ENCODE data around the gene HNRNPUL1. TPM values are rescaled to one million over a fixed set of nuclear protein-coding genes. Genes with fewer than 3 reads are reported as not detected.

The HNRNPUL1 gene
- total and polyA plus RNA-seq, 3 experiments from 2014 or later = 100 to 279 (median 270) TPM

DNA sequence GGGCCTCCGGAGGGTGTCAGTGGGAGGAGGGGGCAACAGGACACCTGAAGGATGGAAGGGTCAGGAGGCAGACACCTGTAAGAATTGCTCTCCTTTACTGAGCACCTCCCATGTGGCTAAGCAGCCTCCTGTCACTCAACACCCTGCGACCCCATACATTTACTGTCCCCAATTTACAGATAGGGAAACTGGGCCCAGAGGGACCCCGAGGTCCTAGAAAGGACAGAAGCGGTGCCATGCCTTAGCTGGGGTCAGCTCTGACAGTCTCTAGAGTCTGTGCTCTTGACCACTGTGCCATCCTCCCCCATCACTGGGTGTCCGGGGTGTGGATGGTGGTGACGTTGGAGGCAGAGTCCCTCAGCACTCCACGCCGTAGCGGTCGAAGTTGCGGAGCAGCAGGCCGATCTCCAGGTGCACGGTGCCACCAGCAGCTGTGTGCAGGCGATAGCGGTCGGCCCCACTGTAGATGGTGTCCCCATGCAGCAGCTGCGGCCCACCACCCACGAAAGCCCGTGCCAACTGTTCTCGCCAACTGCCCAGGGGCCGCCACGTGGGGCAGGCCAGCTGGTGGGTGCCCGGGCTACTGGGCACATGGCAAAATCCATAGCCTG is 90.3 kb downstream of the HNRNPUL1 start:
- peaks cover 47 to 60% (median 58%) of the 10 kb centered on the region in 3 donors for H3K4me1 Mint-ChIP-seq
- H3K4me1 ChIP-seq (ENCODE audit: insufficient read depth, low read length) = peaks cover 65% of the 10 kb centered on the region
- CTCF ChIA-PET = interaction anchor here (1.0 to 5.6 kb wide), 7 partner anchors 10 to 150 kb away, joined by 3 to 63 read pairs (median 4); partner anchors contain the start of genes B9D2 and HNRNPUL1

DNA sequence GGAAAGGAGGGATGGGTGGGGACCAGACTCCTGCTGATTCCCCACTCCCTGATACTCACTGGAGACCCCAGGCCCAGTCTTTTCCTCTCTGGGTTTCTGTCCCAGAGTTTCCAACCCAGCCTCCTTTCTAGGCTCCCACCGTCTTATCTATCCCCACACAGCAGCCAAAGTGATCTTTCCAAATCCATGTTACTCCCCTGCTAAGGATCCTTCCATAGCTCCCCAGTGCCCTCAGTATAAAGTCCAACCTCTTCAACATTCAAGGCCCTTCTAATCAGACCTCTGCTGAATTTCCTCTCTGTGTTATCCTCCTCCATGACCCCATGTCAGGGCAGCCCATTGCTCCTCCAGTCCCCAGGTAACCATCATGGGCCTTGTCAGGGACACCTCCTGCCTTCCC is 90.9 kb downstream of the HNRNPUL1 start:
- peak overlapping the region; percentile 86 to 95 (median 90) for H3K27ac Mint-ChIP-seq
- H3K9me3 ChIP-seq (ENCODE audit: low read length) = no peaks in the 10 kb centered on the region
- peaks cover 59% of the 10 kb centered on the region for H3K4me1 ChIP-seq (ENCODE audit: insufficient read depth, low read length)
- H3K27me3 ChIP-seq (ENCODE audit: insufficient read depth, low read length, poor library complexity, severe bottlenecking) = no peaks in the 10 kb centered on the region
- H3K4me3 Mint-ChIP-seq = peak overlapping the region; percentile 15 to 83 (median 57)
- H3K36me3 ChIP-seq (ENCODE audit: insufficient read depth, low read length) = no peaks in the 10 kb centered on the region
- peaks cover 0 to 14% of the 10 kb centered on the region in 2 donors for H3K27me3 Mint-ChIP-seq
- H3K4me1 Mint-ChIP-seq = peaks cover 41 to 55% (median 54%) of the 10 kb centered on the region in 3 donors
- no peak overlapping the region for H3K4me3 ChIP-seq (ENCODE audit: low read length)
- ChIA-PET POLR2A (interaction anchor here (9.4 kb wide), 1 partner anchor 8 kb away, joined by 111 read pairs; the partner anchor contains the start of gene B9D2), CTCF (interaction anchor here (1.0 to 5.6 kb wide), 7 partner anchors 9 to 151 kb away, joined by 3 to 63 read pairs (median 4); partner anchors contain the start of genes B9D2 and HNRNPUL1)
- H3K36me3 Mint-ChIP-seq = peaks cover 0 to 26% (median 3%) of the 10 kb centered on the region in 3 donors
- DNase-seq = no peak
- H3K9me3 Mint-ChIP-seq = peaks cover 0 to 4% (median 0%) of the 10 kb centered on the region in 5 donors
- no peak overlapping the region for H3K27ac ChIP-seq (ENCODE audit: low read depth, low read length)

More for the DNA sequence above, 90.3 kb downstream of the HNRNPUL1 start:
- peaks cover 0 to 14% of the 10 kb centered on the region in 2 donors for H3K27me3 Mint-ChIP-seq
- no peaks in the 10 kb centered on the region for H3K36me3 ChIP-seq (ENCODE audit: insufficient read depth, low read length)
- H3K4me3 ChIP-seq (ENCODE audit: low read length) = peak overlapping the region; percentile 5
- no peaks in the 10 kb centered on the region for H3K9me3 ChIP-seq (ENCODE audit: low read length)
- H3K27me3 ChIP-seq (ENCODE audit: insufficient read depth, low read length, poor library complexity, severe bottlenecking) = no peaks in the 10 kb centered on the region
- peak overlapping the region; percentile 91 to 100 (median 97) for H3K27ac Mint-ChIP-seq
- DNase-seq = no peak
- H3K27ac ChIP-seq (ENCODE audit: low read depth, low read length) = peak overlapping the region; percentile 95
- POLR2A ChIA-PET = interaction anchor here (3.9 to 9.4 kb wide), 3 partner anchors 9 to 90 kb away, joined by 41 to 111 read pairs (median 54); partner anchors contain the start of genes B9D2 and HNRNPUL1
- H3K4me3 Mint-ChIP-seq = peak overlapping the region; percentile 76 to 100 (median 99)
- H3K36me3 Mint-ChIP-seq = peaks cover 0 to 31% (median 3%) of the 10 kb centered on the region in 3 donors
- H3K9me3 Mint-ChIP-seq = peaks cover 0 to 4% (median 0%) of the 10 kb centered on the region in 5 donors

DNA sequence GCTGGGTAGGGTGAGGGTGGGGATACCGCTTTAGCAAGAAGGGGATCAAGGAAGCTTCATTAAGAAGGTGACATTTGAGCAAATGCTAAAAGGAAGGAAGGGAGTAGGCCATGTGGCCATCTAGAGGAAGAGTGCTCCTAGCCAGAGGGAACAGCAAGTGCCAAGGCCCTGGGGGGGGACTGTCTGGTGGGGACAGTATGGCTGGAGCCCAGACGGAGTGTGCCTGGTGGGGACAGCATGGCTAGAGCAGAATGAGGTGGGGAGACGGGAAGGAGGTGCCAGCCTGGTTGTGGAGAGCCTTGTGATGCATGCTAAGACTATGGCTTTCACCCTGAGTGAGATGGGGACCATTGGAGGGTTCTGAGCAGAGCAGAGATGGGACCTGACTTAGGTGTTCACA is 91.6 kb downstream of the HNRNPUL1 start:
- Mint-ChIP-seq H3K27me3 (peaks cover 0 to 14% of the 10 kb centered on the region in 2 donors), H3K36me3 (peaks cover 0 to 23% (median 2%) of the 10 kb centered on the region in 3 donors), H3K4me3 (peak overlapping the region; percentile 38 to 83 (median 53)), H3K9me3 (peaks cover 0 to 4% (median 0%) of the 10 kb centered on the region in 5 donors), H3K4me1 (peaks cover 39 to 51% (median 47%) of the 10 kb centered on the region in 3 donors), H3K27ac (peak overlapping the region; percentile 86 to 95 (median 90))
- no peak for DNase-seq
- H3K4me1 ChIP-seq (ENCODE audit: insufficient read depth, low read length) = peaks cover 51% of the 10 kb centered on the region
- H3K4me3 ChIP-seq (ENCODE audit: low read length) = no peak overlapping the region
- ChIA-PET POLR2A (interaction anchor here (9.4 kb wide), 1 partner anchor 7 kb away, joined by 111 read pairs; the partner anchor contains the start of gene B9D2), CTCF (interaction anchor here (1.2 to 5.6 kb wide), 5 partner anchors 9 to 152 kb away, joined by 3 to 63 read pairs (median 6); partner anchors contain the start of gene B9D2)
- H3K27ac ChIP-seq (ENCODE audit: low read depth, low read length) = no peak overlapping the region
- no peaks in the 10 kb centered on the region for H3K9me3 ChIP-seq (ENCODE audit: low read length)
- H3K36me3 ChIP-seq (ENCODE audit: insufficient read depth, low read length) = no peaks in the 10 kb centered on the region
- H3K27me3 ChIP-seq (ENCODE audit: insufficient read depth, low read length, poor library complexity, severe bottlenecking) = no peaks in the 10 kb centered on the region

DNA sequence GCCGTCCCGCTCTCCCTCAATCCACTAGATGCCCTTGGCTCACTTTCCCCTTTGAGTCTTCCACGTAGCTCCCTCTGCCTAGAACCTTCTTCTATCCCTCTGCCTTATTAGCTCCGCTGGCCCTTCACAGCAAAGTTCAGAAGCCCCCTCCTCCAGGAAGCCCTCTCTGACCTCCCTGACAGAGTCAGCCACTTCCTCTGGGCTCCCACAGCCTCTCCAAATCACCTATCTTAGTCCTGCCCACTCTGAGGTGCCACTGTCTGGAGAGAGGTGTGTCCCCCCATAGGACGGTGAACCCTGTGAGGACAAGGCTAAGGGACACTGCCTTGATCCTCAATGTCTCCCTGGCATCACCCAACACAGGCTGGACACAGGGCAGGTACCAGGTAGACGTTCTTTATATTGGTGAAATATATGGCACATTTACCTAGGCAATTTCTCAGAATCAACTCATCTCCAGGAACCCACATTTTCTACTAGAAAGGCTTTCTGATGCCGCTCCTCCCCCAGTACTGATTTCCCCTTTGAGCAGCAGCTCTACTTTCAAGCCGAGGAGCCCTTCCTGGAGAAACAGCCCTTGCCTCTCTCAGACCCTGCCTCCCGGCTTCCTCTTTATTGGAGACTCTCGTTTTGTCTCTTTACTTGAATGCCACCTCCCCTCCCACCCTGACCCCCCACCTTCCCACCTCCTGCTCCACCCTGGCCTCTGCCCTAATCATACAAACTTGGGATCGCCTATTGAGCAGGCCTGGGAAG is 93.0 kb downstream of the HNRNPUL1 start:
- H3K4me1 Mint-ChIP-seq = peaks cover 37 to 47% (median 44%) of the 10 kb centered on the region in 3 donors
- ChIA-PET POLR2A (interaction anchor here (0.7 to 9.4 kb wide), 3 partner anchors 6 to 30 kb away, joined by 3 to 111 read pairs (median 3); partner anchors contain the start of gene B9D2), CTCF (interaction anchor here (0.8 to 1.2 kb wide), 3 partner anchors 15 to 95 kb away, joined by 3 to 4 read pairs (median 3); no protein-coding TSS in a partner anchor)
- Histone ChIP-seq H3K9me3 (ENCODE audit: low read length) (no peaks in the 10 kb centered on the region), H3K27ac (ENCODE audit: low read depth, low read length) (no peak overlapping the region), H3K27me3 (ENCODE audit: insufficient read depth, low read length, poor library complexity, severe bottlenecking) (no peaks in the 10 kb centered on the region), H3K4me3 (ENCODE audit: low read length) (peak overlapping the region; percentile 53), H3K36me3 (ENCODE audit: insufficient read depth, low read length) (no peaks in the 10 kb centered on the region), H3K4me1 (ENCODE audit: insufficient read depth, low read length) (peaks cover 52% of the 10 kb centered on the region)
- H3K27ac Mint-ChIP-seq = peak overlapping the region; percentile 84 to 95 (median 90)
- DNase-seq = peak in 1 of 5 donors; percentile 50
- peaks cover 0 to 8% of the 10 kb centered on the region in 2 donors for H3K27me3 Mint-ChIP-seq
- H3K4me3 Mint-ChIP-seq = peak overlapping the region; percentile 43 to 78 (median 59)
- H3K36me3 Mint-ChIP-seq = peaks cover 0 to 11% (median 0%) of the 10 kb centered on the region in 3 donors
- peaks cover 0 to 2% (median 0%) of the 10 kb centered on the region in 5 donors for H3K9me3 Mint-ChIP-seq

Other genes starting within 250 kb of the HNRNPUL1 start
- gene CYP2A13, start 175.9 kb upstream of the HNRNPUL1 start, total RNA-seq = not detected
- gene CYP2A13, start 175.9 kb upstream of the HNRNPUL1 start, polyA plus RNA-seq = not detected
- not detected for gene CYP2F1, start 149.9 kb upstream of the HNRNPUL1 start, total RNA-seq
- not detected for gene CYP2F1, start 149.9 kb upstream of the HNRNPUL1 start, polyA plus RNA-seq
- not detected for gene CYP2S1, start 71.2 kb upstream of the HNRNPUL1 start, total RNA-seq
- not detected for gene CYP2S1, start 71.2 kb upstream of the HNRNPUL1 start, polyA plus RNA-seq
- under 1 TPM; 0.09 to 0.11 TPM for gene AXL, start 45.1 kb upstream of the HNRNPUL1 start, total RNA-seq
- gene AXL, start 45.1 kb upstream of the HNRNPUL1 start, polyA plus RNA-seq = 0.43 TPM
- gene CCDC97, start 45.8 kb downstream of the HNRNPUL1 start, total RNA-seq = 10 to 100 TPM; 31.7 to 32.1 TPM
- 29.7 TPM for gene CCDC97, start 45.8 kb downstream of the HNRNPUL1 start, polyA plus RNA-seq
- 100 to 1,000 TPM; 152 to 161 TPM for gene TGFB1, start 89.5 kb downstream of the HNRNPUL1 start, total RNA-seq
- 104 TPM for gene TGFB1, start 89.5 kb downstream of the HNRNPUL1 start, polyA plus RNA-seq
- gene B9D2, start 99.8 kb downstream of the HNRNPUL1 start, total RNA-seq = 1 to 10 TPM; 8.5 to 9.7 TPM
- 15.4 TPM for gene B9D2, start 99.8 kb downstream of the HNRNPUL1 start, polyA plus RNA-seq
- 1 to 10 TPM; 2.6 to 3.8 TPM for gene TMEM91, start 112.2 kb downstream of the HNRNPUL1 start, total RNA-seq
- 3.7 TPM for gene TMEM91, start 112.2 kb downstream of the HNRNPUL1 start, polyA plus RNA-seq
- 10 to 100 TPM; 48.5 to 52.3 TPM for gene EXOSC5, start 133.0 kb downstream of the HNRNPUL1 start, total RNA-seq
- 49.5 TPM for gene EXOSC5, start 133.0 kb downstream of the HNRNPUL1 start, polyA plus RNA-seq
- gene BCKDHA, start 133.4 kb downstream of the HNRNPUL1 start, total RNA-seq = 10 to 100 TPM; 18.5 to 23.5 TPM
- 52.1 TPM for gene BCKDHA, start 133.4 kb downstream of the HNRNPUL1 start, polyA plus RNA-seq
- under 1 TPM; 0.66 to 0.91 TPM for gene B3GNT8, start 163.0 kb downstream of the HNRNPUL1 start, total RNA-seq
- gene B3GNT8, start 163.0 kb downstream of the HNRNPUL1 start, polyA plus RNA-seq = 11.1 TPM
- 10 to 100 TPM; 74.1 to 76.2 TPM for gene DMAC2, start 175.5 kb downstream of the HNRNPUL1 start, total RNA-seq
- 56.8 TPM for gene DMAC2, start 175.5 kb downstream of the HNRNPUL1 start, polyA plus RNA-seq
- gene ERICH4, start 178.8 kb downstream of the HNRNPUL1 start, total RNA-seq = not detected
- not detected for gene ERICH4, start 178.8 kb downstream of the HNRNPUL1 start, polyA plus RNA-seq

Data from CD8-positive, alpha-beta memory T cell (primary cell).